ENCODE results near the gene IFT25.
"Not testable (repeated sequence)": the region's sequence is repeated elsewhere in the genome, so short reads cannot be mapped to it uniquely, and the experiment has no call there.

The IFT25 gene

GRCh38 chr1:53945433-53946251 is at the start of gene IFT25:
Gene IFT25 (minus strand): TSS chr1:53945699. CDS start chr1:53940082, 5,617 bp downstream.
- DNase-seq (ENCODE audit: low read depth in 2 of 2, low spot score in 1 of 2): peak; percentile 97 to 99

DNA sequence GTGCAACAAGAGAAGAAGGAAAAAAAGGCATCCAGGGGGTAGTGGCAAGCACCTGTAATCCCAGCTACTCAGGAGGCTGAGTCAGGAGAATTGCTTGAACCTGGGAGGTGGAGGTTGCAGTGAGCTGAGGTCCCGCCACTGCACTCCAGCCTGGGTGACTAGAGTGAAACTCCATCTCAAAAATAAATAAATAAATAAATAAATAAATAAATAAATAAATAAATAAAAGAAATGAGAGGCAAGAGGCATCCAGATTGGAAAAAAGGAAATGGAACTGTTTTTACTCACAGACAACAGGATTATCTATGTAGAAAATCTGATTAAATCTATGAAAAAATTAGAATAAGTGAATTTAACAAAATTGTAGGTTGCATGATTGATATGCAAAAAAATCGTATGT is 49.0 kb upstream of the IFT25 start:
- DNase-seq (ENCODE audit: low read depth in 2 of 2, low spot score in 1 of 2): not testable (repeated sequence)

GRCh38 chr1:53992085-53992874 is 46.8 kb upstream of the IFT25 start:
- no peak for DNase-seq (ENCODE audit: low read depth in 2 of 2, low spot score in 1 of 2)

DNA sequence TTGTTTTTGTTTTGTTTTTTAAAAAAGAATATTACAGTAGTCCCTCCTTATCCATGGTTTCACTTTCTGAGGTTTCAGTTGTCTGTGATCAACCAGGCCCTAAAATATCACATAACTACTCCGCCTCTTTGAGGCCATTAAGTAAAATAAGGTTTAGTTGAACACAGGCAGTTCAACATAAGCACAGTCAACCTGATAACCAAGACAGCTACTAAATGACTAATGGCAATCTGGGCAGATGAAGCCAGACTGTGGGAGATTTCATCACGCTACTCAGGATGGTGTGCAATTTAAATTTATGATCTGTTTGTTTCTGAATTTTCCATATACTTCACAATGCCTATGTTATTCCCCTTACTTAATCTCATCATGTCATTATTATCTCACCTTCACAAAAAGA is 42.4 kb upstream of the IFT25 start:
- no peak for DNase-seq (ENCODE audit: low read depth in 2 of 2, low spot score in 1 of 2)

DNA sequence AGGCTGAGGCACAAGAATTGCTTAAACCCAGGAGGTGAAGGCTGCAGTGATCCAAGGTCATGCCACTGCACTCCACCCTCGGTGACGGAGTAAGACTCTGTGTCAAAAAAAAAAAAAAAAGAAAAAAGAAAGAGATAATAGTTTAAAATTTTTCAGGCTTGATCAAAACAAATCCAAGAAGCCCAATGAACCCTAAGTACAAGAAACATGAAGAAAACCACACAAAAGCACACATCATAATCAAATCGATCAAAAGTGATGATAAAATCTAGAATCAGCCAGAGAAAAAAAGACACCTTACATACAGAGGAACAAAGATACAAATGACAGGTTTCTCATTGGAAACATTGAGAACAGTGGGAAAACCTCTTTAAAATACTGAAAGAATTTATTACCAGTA is 41.0 kb upstream of the IFT25 start:
- no peak for DNase-seq (ENCODE audit: low read depth in 2 of 2, low spot score in 1 of 2)

- no peak for DNase-seq (ENCODE audit: low read depth in 2 of 2, low spot score in 1 of 2)
These were observed 39.2 kb upstream of the IFT25 start for GRCh38 chr1:53984726-53985125.

DNA sequence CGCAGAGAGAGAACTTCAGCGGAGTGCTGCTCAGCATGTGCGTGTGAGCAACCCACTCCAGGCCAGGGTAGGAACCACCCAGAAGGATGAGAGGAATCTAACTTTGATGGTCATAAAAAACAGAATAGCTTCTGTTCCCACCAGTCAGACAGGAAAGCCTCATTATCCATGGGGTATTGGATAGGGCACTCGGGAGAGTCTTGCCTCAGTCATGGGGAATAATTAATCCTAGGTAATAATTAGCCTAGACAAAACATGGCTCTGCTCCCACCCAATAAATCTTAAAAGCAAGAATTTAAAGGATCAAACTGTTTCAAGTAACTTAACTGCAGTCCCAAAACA is 37.2 kb upstream of the IFT25 start:
- no peak for DNase-seq (ENCODE audit: low read depth in 2 of 2, low spot score in 1 of 2)

DNA sequence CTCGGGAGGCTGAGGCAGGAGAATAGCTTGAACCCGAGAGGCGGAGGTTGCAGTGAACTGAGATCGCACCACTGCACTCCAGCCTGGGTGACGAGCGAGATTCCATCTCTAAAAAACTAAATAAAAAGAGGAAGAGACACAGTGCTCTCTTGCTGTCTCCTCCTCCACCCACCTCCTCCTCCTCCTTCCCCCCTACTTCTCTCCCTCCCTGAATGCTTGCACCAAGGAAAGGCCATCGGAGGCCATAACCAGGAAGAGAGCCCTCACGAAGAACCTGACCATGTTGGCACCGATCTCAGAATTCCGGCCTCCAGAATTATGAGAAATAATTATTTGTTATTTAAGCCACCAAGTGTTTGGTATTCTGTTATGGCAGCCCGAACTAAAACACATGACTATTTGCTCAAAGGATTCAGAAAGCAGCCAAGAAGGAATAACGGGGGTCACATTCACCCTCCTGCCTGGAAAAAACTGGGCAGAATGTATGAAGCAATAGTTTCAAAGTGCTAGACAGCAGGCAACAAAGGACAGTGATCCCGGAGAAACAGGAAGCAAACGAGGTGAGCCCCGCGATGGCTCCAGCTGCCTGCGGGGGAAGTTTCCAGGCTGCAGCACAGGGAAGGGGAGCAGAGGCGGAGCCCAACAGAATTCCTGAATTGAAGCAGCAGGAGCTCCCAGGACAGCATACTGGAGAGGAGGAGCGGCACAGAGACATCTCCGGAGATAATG is 36.7 kb upstream of the IFT25 start:
- DNase-seq (ENCODE audit: low read depth in 2 of 2, low spot score in 1 of 2): no peak

DNA sequence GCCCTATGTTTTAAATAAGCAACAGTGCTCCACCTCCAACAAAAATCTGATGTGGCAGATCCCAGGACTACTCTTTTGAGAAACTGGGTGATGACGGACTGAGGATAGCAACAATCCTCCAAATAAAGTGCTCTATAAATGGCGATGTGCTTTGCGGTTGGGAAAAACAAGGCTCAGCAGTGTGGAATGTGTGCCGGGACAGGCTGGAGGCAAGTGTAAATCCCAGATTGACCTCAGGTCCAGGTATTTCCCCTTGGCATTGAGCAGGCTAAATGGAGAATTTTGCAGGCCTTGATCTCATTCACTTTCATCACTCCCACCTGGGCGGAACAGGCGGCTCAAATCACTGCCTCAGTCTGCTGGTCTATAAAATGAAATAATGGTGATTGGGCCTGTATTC is 35.7 kb upstream of the IFT25 start:
- no peak for DNase-seq (ENCODE audit: low read depth in 2 of 2, low spot score in 1 of 2)

GRCh38 chr1:53979712-53980450 is 34.4 kb upstream of the IFT25 start:
- DNase-seq (ENCODE audit: low read depth in 2 of 2, low spot score in 1 of 2): no peak

DNA sequence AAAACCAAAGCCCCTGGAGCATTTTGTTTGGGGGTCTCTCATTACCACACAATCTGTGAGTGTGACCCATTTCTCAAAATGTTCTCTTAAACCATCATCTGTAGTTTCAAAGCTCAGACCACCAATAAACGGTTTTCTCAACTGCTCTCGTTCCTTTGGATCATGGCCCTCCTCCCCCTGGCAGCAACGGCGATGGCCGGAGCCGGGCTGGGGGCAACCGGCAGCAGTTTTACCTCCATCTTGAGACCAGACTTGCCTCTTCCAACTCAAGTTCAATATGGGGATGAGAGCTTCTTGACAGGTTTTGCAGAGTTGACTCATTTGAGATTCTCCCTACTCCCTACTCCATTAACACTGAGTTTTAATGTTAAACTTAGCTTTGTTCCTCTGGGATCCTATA is 30.4 kb upstream of the IFT25 start:
- no peak for DNase-seq (ENCODE audit: low read depth in 2 of 2, low spot score in 1 of 2)

- DNase-seq (ENCODE audit: low read depth in 2 of 2, low spot score in 1 of 2): no peak
These were observed 26.2 kb upstream of the IFT25 start for GRCh38 chr1:53971718-53972117.

DNA sequence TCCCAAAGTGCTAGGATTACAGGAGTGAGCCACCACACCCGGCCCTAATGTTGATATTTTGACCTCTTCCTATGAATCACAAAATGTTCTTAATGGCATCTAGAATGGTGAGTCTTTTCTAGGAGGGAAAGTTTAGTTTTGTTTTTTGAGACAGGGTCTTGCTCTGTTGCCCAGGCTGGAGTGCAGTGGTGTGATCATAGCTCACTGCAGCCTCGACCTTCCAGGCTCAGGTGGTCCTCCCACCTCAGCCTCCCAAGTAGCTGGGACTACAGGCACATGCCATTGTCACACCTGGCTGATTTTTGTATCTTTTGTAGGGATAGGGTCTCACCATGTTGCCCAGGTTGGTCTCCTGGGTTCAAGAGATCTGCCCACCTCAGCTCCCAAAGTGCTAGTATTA is 23.8 kb upstream of the IFT25 start:
- not testable (repeated sequence) for DNase-seq (ENCODE audit: low read depth in 2 of 2, low spot score in 1 of 2)

GRCh38 chr1:53968125-53968513 is 22.6 kb upstream of the IFT25 start:
- no peak for DNase-seq (ENCODE audit: low read depth in 2 of 2, low spot score in 1 of 2)

GRCh38 chr1:53967409-53968124 is 22.1 kb upstream of the IFT25 start:
- no peak for DNase-seq (ENCODE audit: low read depth in 2 of 2, low spot score in 1 of 2)

DNA sequence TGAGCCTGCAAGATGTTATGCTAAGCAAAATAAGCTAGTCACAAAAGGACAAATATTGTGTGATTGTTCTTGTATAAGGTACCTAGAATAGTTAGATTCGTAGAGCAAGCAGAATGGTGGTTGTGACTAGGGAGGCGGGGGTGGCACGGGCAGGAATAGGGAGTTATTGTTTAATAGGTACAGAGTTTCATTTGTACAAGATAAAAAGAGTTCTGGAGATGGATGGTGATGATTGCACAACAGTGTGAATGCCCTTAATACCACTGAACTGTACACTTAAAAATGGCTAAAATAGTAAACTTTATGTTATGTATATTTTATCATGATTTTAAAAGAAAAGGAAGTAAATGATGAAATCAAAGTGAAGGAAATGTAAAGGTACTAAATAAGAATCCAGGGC is 21.3 kb upstream of the IFT25 start:
- no peak for DNase-seq (ENCODE audit: low read depth in 2 of 2, low spot score in 1 of 2)

- no peak for DNase-seq (ENCODE audit: low read depth in 2 of 2, low spot score in 1 of 2)
These were observed 18.6 kb upstream of the IFT25 start for GRCh38 chr1:53964109-53964508.

DNA sequence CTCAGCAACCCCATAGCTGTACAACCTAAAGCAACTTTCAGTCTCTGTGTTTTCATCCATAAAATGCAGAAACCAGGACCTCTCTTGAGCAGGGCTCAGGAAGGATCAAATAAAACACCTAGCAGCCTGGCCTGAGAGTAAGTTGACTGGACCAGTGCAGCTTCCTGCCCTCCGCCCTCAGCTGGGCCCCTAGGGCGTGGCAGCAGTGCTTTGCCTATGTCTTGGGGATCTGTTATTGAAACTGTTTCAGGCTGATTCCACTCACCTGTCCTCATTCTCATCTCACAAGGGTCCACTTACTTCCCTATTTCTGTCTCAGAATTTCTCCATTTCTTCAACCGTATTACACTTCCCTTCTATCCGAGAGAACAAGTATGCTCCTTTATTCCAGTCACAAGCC is 18.0 kb upstream of the IFT25 start:
- no peak for DNase-seq (ENCODE audit: low read depth in 2 of 2, low spot score in 1 of 2)

GRCh38 chr1:53962395-53962794 is 16.9 kb upstream of the IFT25 start:
- no peak for DNase-seq (ENCODE audit: low read depth in 2 of 2, low spot score in 1 of 2)

DNA sequence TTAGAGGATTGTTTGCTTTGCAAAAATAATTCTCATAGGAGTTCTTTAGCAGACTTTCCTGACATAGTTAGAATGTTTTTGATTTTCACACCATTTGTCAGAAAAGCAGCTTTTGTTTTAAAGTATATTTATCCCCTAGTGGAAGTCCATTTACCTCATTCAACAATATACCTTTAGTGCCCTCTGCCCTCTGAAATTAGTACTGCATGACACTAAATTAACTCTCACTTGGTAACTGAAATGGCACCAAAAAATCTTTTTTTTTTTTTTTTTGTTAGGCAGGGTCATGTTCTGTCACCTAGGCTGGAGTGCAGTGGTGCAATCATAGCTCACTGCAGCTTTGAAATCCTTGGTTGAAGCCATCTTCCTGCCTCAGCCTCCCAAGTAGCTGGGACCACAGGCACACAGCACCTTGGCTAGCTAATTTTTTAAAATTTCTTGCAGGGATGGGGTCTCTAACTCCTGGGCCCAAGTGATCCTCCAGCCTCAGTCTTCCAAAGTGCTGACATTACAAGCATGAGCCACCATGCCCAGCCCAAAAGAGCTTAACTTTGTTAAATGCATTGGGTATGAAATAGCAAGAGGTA is 14.3 kb upstream of the IFT25 start:
- DNase-seq (ENCODE audit: low read depth in 2 of 2, low spot score in 1 of 2): no peak
